Measurements from ENCODE around the gene AUTS2.

DNA sequence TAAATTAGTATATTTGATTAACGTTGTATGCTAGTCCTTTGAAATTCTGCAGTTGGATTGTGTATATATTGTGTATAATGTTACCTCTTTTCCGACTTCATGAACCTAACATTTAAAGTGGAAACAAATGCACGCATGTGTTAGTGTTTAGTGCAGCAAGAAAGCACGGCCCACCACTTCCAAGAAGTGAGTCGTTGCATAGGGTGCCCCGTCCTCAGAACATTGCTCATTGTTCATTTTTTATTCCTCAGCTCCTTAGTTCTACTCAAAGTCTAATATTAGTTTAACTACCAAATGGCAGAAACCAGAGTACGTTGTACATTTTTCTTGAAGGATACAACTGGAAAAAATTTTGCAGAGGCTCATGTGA, 407.6 kb downstream of the AUTS2 start:
- TF ChIP-seq BHLHE40 (IDR thresholded peaks at IDR 0.05; ENCODE audit: borderline replicate concordance) (no peak), FOXM1 (IDR thresholded peaks at IDR 0.05; ENCODE audit: borderline replicate concordance) (no peak), SP1 (IDR thresholded peaks at IDR 0.05) (no peak), FOXA1 (IDR thresholded peaks at IDR 0.05) (no peak), NFRKB (IDR thresholded peaks at IDR 0.05) (no peak), ELF4 (IDR thresholded peaks at IDR 0.05) (no peak), TARDBP (IDR thresholded peaks at IDR 0.05) (no peak), HDGF (IDR thresholded peaks at IDR 0.05; ENCODE audit: borderline replicate concordance) (no peak), CTBP1 (IDR thresholded peaks at IDR 0.05; ENCODE audit: borderline replicate concordance) (no peak)
- TF ChIP-seq, protein P1, sequence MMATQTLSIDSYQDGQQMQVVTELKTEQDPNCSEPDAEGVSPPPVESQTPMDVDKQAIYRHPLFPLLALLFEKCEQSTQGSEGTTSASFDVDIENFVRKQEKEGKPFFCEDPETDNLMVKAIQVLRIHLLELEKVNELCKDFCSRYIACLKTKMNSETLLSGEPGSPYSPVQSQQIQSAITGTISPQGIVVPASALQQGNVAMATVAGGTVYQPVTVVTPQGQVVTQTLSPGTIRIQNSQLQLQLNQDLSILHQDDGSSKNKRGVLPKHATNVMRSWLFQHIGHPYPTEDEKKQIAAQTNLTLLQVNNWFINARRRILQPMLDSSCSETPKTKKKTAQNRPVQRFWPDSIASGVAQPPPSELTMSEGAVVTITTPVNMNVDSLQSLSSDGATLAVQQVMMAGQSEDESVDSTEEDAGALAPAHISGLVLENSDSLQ (IDR thresholded peaks at IDR 0.05): no peak
